GM12892 (cell line): ENCODE results near the gene PDHX.

Source experiments
- POLR2A ChIP-seq: IDR thresholded peaks from 2 replicates; pipeline ENCODE4 v1.6.1; 2011; ENCODE audit warnings: low read depth, low read length, control low read depth
- POLR2AphosphoS5 ChIP-seq: IDR thresholded peaks from 2 replicates; pipeline ENCODE4 v1.6.1; 2011; ENCODE audit warnings: low read depth, low read length, control low read depth
- TAF1 ChIP-seq: IDR thresholded peaks from 2 replicates; pipeline ENCODE4 v1.6.1; 2011; ENCODE audit warnings: low read depth, mild to moderate bottlenecking, control low read depth, low read length, borderline replicate concordance

- no peak for TF ChIP-seq POLR2A
- no peak for TF ChIP-seq POLR2AphosphoS5
- no peak for TF ChIP-seq TAF1
These were observed 60.9 kb downstream of the PDHX start for GRCh38 chr11:34977089-34977912.
